NOMO-1 treated with DMSO at 0.1 percent for 48 hours (cell line): ENCODE data around the gene FRMPD1.

Source experiments
- DNase-seq: peaks from one replicate; lab custom pipeline; 2025; ENCODE audit not compliant: unreplicated experiment; lab: John Stamatoyannopoulos, UW

FRMPD1 gene

DNA sequence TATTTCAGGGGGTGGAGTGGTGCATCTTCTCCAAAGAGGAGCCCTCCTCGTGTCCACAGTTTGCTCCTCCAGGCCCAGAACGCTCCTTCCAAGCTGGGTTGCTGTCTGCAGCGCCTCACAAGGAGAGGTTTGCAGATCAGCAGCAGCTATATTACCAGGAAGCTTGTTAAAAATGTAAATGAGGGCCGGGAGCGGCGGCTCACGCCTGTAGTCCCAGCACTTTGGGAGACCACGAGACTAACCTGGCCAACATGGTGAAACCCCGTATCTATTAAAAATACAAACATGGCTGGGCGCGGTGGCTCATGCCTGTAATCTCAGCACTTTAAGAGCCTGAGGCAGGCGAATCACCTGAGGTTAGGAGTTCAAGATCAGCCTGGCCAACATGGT is 25.0 kb upstream of the FRMPD1 start:
- no peak for DNase-seq

DNA sequence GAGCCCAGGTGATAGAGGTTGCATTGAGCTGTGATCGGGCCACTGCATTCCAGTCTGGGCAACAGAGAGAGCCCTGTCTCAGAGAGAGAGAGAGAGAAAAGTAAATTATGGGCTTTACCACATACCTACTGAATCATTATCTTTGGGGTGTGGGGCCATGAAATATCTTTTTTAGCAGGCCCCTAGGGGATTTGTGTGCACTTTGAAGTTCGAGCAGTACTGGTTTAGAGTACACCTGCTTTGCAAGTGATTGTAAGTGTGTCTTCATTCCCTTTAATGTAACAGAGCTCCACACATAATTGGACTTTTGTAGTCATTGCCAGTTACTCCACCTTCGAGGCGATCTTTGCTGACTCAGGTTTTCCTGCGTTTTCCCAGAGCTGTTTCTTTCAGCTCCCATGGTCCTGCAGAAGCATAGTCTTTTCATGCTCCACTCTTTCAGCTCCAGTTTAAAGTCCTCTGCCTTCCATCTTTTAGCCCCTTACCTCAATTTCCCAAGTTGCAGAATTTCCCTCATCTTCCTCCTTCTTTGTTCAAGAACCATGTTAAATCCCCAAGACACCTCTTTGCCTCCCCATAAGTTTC is 24.0 kb upstream of the FRMPD1 start:
- no peak for DNase-seq

DNA sequence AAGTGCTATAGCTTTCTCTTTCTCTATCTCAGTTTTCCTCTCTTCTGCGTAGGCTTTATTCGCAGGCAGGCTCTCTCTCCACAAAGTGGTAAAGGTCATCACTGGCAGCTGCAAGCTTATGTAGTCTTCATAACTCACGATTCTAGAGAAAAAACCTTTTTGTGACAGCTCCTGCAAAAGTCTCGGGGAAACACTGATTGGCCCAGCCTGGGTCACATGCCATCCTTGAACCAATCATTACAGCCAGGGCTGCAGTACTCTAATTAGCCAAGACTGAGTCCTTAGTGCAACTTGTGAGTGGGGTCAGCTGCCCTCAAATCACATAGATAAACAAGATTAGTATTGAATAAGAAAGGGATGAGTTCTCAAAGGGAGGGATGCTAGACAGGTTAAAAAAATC is 18.3 kb upstream of the FRMPD1 start:
- DNase-seq, result no peak

DNA sequence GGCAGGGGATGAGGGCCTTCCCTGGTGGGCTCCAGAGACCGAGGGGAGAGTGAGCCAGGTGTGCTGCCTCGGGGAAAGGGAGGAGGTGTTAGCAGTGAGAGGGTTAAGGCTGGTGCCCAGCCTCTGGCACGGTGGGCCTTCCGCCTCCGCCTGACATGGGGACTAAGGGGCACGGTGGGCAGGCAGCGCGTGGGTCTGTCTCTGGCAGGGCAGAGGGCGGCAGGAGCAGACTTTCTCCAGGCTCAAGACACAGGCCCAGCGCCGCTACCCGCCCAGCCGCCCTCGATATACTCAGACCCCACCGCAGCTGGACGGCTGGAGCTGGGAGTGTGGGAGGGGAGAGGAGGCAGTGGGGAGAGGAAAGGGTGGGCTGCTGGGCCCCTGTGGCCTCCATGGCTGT is 14.9 kb upstream of the FRMPD1 start:
- DNase-seq, result no peak

DNA sequence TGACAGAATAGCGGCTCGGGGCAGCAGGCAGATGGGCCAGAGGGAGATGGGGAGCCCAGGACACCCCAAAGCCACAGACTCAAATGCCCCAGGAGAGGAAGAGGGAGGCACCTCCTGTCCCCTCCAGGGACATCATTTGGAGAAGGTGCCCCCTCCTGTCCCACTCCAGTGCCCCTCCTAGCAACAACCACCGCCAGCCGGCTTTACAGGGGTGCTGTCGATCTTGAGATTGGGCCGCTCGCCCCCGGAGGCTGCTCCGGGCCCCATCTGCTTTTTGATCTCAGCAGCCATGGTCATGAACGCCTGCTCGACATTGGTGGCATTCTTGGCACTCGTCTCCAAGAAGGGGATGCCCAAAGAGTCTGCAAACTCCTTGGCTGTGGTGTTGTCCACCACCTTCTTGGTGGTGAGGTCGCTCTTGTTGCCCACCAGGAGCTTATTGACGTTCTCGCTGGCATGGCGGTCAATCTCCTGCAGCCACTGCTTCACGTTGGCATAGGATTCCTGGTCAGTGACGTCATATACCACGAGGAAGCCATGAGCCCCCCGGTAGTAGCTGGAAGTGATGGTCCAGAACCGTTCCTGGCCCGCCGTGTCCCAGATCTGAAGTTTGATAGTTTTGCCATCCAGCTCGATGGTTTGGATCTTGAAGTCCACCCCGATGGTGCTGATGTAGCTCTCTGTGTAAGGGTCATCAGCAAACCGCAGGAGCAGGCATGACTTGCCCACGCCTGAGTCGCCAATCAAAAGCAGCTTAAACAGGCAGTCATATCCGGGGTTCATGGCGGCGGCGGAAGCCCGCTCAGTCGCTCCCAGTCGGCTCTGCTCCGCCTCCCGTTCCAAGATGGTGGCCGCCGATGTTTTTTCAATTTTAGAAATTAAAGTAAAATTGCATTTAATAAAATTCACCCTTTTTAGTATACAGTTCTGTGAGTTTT is 14.0 kb upstream of the FRMPD1 start:
- no peak for DNase-seq

DNA sequence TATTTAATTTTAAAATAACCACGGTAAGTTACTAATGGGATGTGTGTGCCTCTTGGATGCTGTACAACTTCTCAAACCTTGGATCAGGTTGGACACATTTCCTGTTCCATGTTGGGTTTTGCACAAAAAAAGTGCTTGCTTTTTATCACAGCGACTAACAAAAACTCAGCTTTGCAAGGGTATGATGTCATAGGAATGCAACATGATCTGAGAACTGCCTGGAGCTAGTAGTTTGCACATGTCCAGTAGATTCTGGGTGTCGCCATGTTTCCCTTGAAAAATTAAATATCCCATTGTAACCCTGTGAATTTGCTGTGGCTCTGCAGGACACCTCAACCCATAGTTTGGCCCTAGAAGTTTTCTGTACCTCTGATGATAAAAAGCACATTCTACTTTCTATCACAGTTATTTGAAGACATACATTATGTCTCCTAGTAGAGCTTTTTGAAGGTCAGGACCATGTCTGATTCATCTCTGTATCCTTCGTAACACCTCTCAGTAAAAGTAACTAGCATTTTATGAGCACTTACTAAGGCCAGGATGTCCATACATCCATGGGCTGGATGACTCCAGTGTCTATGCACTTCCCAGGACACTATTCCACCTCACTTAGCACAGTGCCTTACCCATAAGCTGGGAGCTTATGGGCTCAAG is 11.5 kb upstream of the FRMPD1 start:
- no peak for DNase-seq

DNA sequence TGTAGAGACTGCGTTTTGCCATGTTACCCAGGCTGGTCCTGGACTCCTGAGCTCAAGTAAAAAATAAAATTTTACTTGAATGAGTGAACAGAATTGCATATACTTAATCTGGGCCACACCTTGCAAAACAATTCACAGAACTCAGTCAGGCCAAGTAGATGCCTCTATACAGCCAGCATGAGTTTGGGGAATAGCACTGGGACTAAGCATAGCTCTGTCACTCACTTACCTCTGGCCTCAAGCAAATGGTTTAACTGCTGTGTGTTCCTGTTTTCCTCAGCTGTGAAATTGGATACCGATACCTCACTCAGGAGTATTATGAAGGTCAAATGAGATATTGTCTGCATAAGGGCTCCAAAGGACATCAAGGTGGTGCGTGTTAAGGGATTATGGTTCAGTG is 10.9 kb upstream of the FRMPD1 start:
- DNase-seq, result no peak

DNA sequence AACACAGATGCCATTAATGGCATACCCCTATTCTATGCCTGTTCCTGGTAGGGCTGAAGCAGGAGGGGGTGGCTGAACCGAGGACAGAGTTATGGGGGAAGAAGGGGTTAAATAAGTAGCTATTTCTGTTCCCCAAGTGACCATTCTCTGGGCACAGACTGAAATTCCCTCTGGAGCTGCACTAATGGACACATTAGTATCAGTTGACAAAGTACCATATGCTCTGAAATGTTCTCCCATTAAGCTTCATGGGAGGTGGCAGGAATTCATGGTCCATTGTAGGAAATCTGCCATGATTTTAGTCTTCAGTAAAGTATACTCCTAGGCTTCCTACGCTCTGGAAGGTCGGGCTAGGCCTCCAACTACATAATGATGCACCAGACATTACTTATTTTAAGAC is 10.5 kb upstream of the FRMPD1 start:
- no peak for DNase-seq

DNA sequence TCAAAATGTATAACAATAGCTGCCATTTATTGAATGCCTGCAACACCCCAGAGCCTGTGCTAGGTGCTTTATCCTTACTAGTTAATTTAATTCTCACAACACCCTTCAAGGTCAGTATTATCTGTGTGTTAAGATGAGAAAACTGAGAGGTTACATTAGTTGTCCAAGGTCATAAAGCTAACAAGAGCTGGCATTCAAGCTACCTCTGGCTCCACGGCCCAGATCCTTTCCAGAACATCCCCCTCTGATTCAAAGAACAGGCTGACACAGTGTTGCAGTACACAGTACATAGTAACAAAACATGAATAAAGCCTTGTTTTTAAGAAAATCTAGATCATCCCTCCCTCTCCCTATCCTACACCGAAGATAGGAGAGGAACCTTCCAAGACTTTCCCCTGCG is 9.4 kb upstream of the FRMPD1 start:
- no peak for DNase-seq

DNA sequence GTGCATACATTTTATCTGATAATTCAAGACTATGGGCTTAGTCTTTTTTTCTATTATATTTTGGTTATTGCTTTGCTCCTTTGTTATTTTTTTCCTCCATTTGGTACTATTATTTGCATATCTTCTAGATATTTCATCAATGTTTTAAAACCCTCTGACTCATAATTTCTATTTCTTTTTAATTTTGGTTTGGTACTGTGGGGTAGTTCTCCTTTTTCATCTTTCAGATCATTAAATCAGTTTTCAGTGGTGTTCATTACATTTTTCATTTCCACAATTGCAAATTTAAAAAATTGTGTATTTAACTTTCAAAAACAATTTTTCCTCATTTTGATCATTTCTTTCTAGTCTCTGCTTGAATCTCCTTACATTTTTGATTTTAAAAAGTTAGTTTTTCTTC is 7.5 kb upstream of the FRMPD1 start:
- no peak for DNase-seq

DNA sequence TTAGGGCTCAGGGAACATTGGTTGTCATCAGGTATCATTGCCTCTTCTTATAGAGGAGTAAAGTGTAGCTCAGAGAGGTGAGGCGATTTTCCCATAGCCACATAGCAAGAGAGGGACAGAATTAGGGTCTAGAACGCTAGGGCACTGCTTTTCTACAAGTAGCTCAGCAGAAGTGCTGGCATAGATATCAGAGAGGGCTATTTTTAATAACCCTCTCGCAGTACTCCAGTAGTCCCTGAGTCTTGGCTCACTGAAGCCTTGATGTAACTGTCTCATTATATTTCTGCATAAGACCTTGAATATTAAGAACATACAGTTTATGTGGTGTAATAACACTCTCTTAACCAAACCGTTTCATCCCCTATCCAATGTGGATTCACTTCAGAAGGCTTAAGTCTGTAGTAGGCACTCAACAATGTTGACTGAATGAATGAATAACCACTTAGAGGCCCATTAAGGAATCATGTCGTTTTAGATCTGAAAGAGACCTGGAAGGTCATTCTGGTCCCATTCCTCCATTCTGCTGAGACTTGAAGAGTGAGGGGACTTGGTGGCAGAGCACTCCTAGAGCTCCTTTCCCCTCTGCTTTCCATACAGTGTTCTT is 4.7 kb upstream of the FRMPD1 start:
- no peak for DNase-seq

DNA sequence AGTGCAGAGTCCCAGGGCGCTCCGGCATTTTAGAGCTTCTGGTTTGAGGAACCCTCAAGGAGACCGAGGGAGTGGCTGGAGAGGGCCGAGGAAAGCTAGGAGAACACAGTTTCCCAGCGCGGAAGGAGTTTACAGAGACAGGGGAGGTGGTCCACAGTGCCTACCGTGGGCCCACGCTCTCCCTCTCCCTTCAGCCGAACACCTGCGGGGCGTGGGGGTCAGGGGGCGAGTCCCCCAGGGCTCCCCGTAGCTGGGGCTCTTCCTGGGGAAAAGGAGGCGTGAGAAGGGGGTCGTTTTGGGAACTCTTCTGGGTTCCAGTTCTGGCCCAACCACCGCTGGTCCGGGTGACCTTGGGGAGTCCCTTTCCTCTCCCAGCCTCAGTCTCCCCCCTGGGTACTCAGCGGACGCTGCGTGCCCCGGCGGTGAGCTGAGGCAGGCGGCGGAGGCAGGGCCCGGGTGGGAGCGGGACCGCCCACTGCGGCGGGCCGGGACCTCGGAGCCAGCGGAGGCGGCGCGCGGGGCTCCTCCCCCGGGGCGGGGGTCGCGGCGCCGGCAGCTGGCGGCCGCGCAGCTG is 368 bp upstream of the FRMPD1 start:
- no peak for DNase-seq

DNA sequence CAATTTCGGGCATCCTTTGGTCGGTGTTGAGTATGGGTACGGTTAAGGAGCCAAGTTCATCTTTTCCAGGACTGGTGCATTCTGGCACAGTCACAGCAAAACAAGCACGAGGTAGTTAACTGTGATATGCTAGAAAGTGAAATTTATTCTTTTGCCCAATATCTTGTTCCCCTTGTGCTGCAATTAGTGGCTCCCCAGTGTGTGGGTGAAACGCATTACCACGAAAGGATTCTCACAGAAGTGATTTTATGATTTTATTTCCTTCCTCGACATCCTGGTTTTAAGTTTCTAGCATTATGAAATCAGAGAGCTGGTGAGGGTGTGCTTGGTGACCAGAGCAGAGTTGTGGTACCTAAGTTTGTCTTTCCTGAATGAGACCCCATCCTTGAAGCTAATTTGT is 1.5 kb downstream of the FRMPD1 start:
- no peak for DNase-seq

DNA sequence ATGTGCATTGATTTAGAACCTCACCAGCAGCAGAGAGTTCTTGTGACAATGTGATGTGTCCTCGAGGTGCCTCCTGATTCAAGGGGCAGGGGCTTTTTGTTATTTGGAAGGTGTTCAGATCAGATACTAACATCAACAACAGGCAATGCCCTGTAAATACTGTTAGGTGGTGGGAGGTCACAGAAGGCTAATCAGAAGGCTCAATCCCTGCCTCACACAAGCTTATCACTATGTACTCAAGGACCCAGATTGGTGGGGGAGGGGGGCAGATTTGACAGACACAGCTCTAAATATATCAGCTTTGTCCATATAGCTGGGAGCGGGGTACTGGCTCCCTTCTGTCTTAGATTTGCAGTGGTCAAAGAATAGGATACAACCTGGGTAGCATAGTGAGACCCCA is 2.6 kb downstream of the FRMPD1 start:
- no peak for DNase-seq

DNA sequence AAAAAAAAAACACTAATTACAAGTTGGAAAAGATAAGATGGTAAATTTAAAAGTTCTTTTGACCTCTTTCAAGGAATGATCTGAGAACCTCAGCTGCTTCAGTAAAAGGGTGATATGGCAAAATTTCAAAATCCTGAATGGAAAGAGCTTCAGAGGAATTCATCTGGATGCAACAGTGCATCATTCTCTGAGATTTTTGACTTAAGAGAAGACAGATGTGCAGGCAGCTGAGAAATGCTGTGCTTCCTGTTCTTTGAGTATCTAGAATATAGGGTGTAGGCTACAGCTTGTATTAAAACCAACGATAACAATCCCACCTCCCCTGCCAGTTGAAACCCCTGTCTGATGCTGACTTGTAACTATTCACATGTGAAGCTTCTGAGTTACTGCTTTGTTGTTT is 6.2 kb downstream of the FRMPD1 start:
- no peak for DNase-seq

DNA sequence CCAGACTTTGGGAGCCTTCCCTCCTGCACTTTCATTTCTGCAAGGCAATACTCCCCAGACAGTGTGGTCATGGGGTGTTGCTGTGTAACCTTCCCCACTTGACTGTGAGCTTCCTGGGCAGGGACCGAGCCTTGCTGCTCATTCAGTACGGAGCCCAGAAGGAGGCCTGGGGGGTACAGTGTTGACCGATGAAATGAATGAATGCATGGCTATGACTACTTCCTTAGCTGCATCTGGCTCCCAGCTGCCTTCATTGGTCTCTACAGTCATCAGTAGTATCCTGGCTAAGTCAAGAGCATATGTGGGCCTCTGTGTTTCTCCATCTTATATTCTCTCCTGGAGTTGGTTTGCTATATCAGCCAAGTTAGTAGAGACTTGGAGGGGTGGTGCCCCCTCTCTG is 9.9 kb downstream of the FRMPD1 start:
- no peak for DNase-seq

DNA sequence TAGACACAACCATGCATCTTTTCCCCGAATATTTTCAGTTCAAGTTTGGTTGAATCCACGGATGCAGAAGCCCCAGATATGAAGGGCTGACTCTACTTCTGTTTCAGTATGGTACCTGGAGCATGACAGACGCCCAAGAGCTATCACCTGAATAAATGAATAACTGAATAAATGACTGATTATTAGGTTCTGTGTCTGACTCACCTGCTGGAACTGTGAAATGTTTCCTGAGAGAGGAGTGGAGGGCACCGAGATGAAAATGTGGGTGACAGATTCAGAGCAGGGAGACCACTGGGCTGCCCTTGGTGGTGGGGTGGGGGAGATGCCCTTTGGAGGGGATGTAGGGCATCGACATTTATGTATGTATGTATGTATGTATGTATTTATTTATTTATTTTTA is 13.2 kb downstream of the FRMPD1 start:
- no peak for DNase-seq

DNA sequence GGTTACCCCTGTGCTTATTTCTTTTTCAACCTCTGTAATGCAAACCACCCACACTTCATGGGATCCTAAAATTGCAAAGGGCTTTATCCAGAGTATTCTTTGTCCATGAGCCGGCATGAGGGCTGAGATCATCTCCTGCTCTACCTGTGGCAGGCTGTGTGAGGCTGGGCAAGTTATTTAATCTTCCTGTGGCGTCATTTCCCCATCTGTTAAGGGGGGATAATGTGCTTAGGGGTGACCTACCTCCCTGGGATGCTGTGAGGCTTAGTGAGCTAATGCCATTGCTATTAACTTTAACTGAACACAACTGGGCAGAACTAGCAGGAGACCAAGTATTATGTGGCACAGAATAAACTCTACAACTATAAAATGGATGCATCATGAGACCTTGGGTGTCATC is 17.0 kb downstream of the FRMPD1 start:
- DNase-seq, result no peak

DNA sequence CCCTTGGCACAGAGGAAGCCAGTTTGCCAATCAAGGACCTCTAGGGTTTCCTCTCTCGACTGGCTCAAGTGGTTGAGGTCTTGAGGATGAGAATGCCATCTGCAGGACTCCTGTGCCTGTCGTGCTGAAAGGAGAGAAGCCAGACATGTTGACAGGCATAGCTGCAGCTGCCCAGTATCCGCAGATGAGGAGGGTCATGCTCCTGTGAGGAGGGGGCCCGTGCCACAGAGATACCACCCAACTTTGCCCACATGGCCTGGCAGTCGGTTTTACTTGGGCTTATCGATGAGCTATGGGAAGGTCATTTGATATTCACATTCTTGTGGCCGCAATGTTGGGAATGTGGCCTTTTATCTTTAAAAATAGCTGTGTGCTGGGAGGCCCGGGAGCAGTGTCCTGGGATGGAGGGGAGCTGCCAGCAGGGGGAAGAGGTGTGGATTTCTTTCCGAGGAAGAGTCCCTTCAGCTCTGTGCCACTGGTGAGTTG is 17.4 kb downstream of the FRMPD1 start:
- DNase-seq, result no peak

DNA sequence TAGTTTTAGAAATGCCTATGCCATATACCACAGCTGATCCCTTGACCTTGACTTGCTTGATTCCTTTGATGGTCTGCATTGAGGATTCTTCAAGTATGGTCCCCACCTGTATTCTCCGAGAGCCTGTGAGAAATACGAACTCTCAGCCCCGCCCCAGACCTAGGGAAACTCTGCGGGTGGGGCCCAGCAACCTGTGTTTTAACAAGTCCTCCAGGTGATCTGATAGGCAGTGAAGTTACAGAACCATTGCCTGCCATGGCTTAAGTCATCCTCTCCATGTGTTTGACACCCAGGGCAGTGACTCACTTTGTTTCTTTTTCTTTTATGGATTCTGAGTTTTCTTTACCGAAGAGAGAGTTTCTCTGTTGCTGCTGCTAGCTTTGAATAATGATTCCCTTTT is 18.5 kb downstream of the FRMPD1 start:
- no peak for DNase-seq

DNA sequence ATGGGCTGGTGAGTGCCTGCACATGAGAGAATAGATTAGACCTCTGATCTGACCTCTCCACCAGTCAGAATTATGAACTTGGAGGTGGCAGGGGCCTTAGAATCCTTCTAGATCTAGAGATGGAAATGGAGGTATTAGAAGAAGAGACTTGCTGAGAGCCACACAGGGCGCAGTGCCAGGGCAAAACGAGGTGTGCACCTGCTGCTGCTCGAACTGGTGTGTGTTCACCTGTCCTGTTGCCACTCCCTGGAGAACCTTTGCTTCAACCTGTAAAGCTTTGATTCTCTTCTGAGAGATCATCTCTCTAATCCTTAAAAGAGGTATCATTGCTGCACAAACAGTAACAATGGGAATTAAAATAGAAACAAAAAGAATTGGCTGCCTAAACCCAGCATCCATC is 24.9 kb downstream of the FRMPD1 start:
- DNase-seq, result no peak
